ENCODE data around the gene FKBP1B.
"Not testable (repeated sequence)": the region's sequence is repeated elsewhere in the genome, so short reads cannot be mapped to it uniquely, and the experiment has no call there.

Gene FKBP1B

DNA sequence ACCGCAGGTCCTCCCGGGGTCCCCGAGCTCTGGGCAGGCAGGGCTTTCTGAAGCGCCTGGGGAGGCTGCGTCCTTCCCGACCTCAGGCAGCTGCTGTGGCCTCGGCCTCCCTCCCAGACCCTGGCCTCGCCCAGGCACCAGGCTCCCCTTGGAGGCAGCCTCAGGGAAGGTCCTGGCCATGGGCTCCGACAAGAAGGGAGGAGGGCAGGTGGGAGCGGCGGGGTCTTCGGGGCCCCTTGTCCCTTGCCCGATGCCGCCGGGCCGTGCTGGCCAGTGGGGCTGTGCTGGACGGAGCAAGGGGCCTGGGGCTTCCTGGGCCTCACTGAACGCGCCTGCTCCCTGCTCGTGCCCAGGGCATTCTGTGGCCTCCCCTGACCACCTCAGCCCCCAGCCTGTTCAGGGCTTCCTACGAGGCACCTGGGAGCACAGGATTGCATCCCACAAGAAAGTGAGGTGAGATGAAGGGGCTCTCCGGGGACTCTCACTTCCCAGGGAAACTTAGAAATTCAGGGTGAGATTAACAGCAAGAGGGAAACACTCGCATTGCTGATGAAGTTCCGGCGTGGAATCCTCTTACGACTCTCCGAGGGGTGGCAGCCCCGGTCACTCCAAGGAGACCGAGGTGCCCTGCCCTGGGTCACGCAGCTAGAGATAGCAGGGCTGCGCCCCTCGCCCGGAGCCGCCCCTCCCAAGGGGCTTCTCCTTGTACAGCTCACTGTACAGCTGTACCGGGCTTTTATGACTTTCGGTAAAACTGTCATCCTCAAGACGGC, 38.9 kb upstream of the FKBP1B start:
- no peak for DNase-seq
- Histone ChIP-seq H3K9me3 (no peaks in the 10 kb centered on the region), H3K27ac (no peak overlapping the region), H3K4me3 (no peak overlapping the region), H3K4me1 (peaks cover 0 to 12% (median 10%) of the 10 kb centered on the region in 4 donors), H3K27me3 (peaks cover 0 to 26% of the 10 kb centered on the region in 2 donors), H3K36me3 (no peaks in the 10 kb centered on the region)
- intact Hi-C loops (cut with DNase I; ENCODE audit: low total_unique reads) = no loop called here
- TF ChIP-seq, protein P1, sequence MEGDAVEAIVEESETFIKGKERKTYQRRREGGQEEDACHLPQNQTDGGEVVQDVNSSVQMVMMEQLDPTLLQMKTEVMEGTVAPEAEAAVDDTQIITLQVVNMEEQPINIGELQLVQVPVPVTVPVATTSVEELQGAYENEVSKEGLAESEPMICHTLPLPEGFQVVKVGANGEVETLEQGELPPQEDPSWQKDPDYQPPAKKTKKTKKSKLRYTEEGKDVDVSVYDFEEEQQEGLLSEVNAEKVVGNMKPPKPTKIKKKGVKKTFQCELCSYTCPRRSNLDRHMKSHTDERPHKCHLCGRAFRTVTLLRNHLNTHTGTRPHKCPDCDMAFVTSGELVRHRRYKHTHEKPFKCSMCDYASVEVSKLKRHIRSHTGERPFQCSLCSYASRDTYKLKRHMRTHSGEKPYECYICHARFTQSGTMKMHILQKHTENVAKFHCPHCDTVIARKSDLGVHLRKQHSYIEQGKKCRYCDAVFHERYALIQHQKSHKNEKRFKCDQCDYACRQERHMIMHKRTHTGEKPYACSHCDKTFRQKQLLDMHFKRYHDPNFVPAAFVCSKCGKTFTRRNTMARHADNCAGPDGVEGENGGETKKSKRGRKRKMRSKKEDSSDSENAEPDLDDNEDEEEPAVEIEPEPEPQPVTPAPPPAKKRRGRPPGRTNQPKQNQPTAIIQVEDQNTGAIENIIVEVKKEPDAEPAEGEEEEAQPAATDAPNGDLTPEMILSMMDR (IDR thresholded peaks at IDR 0.05) = no peak

- H3K27me3 ChIP-seq = peaks cover 0 to 26% of the 10 kb centered on the region in 2 donors
- TF ChIP-seq, protein P1 (IDR thresholded peaks at IDR 0.05) = no peak
- intact Hi-C loops (cut with DNase I; ENCODE audit: low total_unique reads) = no loop called here
- H3K9me3 ChIP-seq = no peaks in the 10 kb centered on the region
- H3K27ac ChIP-seq = no peak overlapping the region
- DNase-seq = no peak
- no peaks in the 10 kb centered on the region for H3K36me3 ChIP-seq
- peaks cover 0 to 12% (median 10%) of the 10 kb centered on the region in 4 donors for H3K4me1 ChIP-seq
- H3K4me3 ChIP-seq = no peak overlapping the region
These were observed 38.1 kb upstream of the FKBP1B start for GRCh38 chr2:24011250-24012104.

- no peak overlapping the region for H3K27ac ChIP-seq
- peaks cover 0 to 26% of the 10 kb centered on the region in 2 donors for H3K27me3 ChIP-seq
- TF ChIP-seq, protein P1 (IDR thresholded peaks at IDR 0.05) = no peak
- no peak overlapping the region for H3K4me3 ChIP-seq
- no peaks in the 10 kb centered on the region for H3K36me3 ChIP-seq
- DNase-seq = no peak
- intact Hi-C loops (cut with DNase I; ENCODE audit: low total_unique reads) = no loop called here
- H3K9me3 ChIP-seq = no peaks in the 10 kb centered on the region
- peaks cover 0 to 12% (median 10%) of the 10 kb centered on the region in 4 donors for H3K4me1 ChIP-seq
These were observed 36.9 kb upstream of the FKBP1B start for GRCh38 chr2:24012521-24013188.

GRCh38 chr2:24014902-24015301, 34.6 kb upstream of the FKBP1B start:
- H3K27me3 ChIP-seq = peaks cover 0 to 14% of the 10 kb centered on the region in 2 donors
- H3K9me3 ChIP-seq; H3K4me3 ChIP-seq; H3K27ac ChIP-seq; DNase-seq; H3K36me3 ChIP-seq; H3K4me1 ChIP-seq; intact Hi-C loops (cut with DNase I; ENCODE audit: low total_unique reads): not testable (repeated sequence)

GRCh38 chr2:24015562-24016375, 33.8 kb upstream of the FKBP1B start:
- TF ChIP-seq, protein P1 (IDR thresholded peaks at IDR 0.05) = no peak
- Histone ChIP-seq H3K9me3 (no peaks in the 10 kb centered on the region), H3K4me3 (no peak overlapping the region), H3K27ac (no peak overlapping the region), H3K36me3 (no peaks in the 10 kb centered on the region), H3K27me3 (peaks cover 0 to 6% of the 10 kb centered on the region in 2 donors), H3K4me1 (no peaks in the 10 kb centered on the region)
- no peak for DNase-seq
- intact Hi-C loops (cut with DNase I; ENCODE audit: low total_unique reads) = no loop called here

Data from tibial artery (tissue), 4 donors.